ENCODE results near the gene SVIL.
"Not testable (repeated sequence)": the region's sequence is repeated elsewhere in the genome, so short reads cannot be mapped to it uniquely, and the experiment has no call there.

Gene SVIL

GRCh38 chr10:29470355-29470705, 164.4 kb downstream of the SVIL start:
- in situ Hi-C loops (cut with HindIII; ENCODE audit: low sequenced_read_pairs): no loop called here

DNA sequence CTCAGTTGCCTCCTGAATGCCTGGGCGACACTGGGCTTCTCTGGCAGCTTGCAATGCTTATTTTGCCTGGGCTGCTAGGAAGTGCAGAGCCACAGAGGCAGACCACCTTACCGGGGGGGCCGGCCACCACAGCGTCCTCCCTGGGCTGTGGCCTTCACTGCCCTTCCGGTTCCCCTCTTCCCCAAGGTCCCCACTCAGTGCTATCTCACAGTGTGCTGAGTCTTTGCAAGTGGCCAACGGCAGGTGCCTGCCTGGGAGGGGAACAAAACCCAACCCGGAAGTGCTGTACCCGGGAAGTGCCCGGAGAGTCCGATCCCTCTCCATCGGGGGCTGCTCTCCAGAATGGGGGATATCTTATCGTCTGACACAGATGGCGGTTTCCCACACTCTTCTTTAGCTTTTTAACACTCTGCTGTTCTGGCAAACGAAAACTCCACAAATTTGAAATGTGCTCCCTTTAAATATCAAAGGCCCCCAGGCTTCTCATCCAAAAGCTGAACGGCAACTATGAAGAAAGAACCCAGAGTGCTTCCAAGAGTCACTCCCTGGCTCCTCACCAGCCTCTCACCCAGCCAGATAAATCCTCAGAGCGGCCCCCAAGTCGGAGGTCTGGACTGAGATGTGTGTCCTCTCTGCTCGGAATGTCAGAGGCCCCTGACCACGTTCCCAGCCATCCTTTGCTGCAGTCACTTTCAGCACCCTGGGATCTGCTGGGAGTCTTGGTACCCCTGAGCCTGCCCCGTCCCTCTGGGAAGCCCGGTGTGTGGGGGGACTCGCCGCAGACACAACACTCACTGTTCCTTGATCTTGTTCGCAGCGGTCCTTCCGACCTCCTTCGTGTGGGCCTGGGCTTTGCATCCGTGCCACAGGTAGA, 165.1 kb downstream of the SVIL start:
- in situ Hi-C loops (cut with HindIII; ENCODE audit: low sequenced_read_pairs): no loop called here

GRCh38 chr10:29465384-29465783, 169.4 kb downstream of the SVIL start:
- in situ Hi-C loops (cut with HindIII; ENCODE audit: low sequenced_read_pairs): no loop called here

DNA sequence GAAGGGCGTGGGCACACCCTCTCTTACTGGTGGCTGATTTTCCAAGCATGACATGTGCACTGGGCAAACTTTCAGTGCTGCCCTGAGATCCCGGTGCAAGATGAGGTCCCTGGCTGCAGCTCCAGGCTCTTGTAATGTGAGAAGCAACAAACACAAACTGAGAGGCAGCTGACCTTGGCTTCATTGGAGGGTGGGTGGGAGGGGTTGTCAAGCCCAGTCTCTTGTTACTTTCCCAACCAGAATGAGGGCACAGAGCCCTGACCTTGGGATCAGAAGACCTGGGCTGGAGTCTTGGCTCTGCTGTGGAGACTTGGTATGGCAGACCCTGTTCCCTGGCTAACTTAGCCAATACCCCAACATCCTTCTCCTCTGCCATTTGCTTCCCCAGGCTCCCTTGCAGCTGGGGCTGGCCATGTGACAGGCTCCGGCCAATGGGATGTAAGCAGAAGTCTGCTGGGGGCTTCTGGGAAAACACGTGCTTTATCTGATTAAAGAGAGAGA, 170.1 kb downstream of the SVIL start:
- in situ Hi-C loops (cut with HindIII; ENCODE audit: low sequenced_read_pairs): not testable (repeated sequence)

GRCh38 chr10:29461042-29461441, 173.7 kb downstream of the SVIL start:
- in situ Hi-C loops (cut with HindIII; ENCODE audit: low sequenced_read_pairs): no loop called here

- in situ Hi-C loops (cut with HindIII; ENCODE audit: low sequenced_read_pairs): not testable (repeated sequence)
Measured at GRCh38 chr10:29458190-29458589, 176.6 kb downstream of the SVIL start.

DNA sequence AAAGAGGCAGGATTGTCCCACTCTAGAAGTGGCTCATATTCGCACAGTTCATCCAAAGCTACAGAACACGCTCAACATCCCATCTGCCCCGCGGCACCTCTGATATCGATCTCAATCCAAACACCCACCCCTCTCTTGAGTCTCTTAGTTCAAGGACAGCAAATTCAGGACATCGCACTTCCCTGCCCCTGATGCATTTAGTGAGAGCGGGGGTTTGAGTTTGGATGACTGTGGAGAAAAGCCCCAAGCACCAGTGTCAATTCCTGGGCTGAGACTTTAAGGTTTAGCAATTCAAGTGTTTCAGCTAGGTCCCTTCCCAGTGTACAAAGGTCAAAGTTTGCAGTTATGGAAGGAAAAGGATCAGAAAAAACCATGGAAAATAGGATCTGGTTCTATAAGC, 179.7 kb downstream of the SVIL start:
- in situ Hi-C loops (cut with HindIII; ENCODE audit: low sequenced_read_pairs): no loop called here

DNA sequence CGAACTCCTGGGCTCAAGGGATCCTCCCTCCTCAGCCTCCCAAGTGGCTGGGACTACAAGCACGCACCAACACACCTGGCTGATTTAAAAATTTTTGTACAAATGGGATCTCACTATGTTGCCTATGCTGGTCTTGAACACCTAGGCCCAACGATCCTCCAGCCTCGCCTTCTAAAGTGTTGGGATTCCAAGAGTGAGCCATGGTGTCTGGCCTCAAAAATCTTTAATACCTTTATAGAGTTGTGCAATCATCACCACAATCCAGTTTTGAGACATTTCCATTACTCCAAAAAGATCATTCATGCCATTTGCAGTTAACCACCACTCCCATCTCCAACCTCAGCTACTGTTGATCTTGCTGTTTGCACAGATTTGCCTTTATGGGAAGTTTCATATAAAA, 180.5 kb downstream of the SVIL start:
- in situ Hi-C loops (cut with HindIII; ENCODE audit: low sequenced_read_pairs): no loop called here

GRCh38 chr10:29452546-29452945, 182.2 kb downstream of the SVIL start:
- in situ Hi-C loops (cut with HindIII; ENCODE audit: low sequenced_read_pairs): no loop called here

DNA sequence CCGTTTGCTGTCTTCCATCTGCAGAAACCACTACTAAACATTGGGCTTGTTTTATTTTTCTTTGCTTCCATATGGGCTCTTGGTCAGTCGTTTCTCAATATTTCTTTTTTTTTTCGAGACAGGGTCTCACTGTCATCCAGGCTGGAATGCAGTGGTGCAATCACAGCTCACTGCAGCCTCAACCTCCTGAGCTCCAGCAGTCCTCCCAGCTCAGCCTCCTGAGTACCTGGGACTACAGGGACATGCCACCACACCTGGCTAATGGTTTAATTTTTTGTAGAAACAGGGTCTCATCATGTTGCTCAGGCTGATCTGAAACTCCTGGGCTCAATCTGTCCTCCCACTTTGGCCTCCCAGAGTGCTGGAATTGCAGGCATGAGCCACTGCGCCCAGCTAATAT, 182.8 kb downstream of the SVIL start:
- in situ Hi-C loops (cut with HindIII; ENCODE audit: low sequenced_read_pairs): no loop called here

GRCh38 chr10:29450405-29450804, 184.4 kb downstream of the SVIL start:
- in situ Hi-C loops (cut with HindIII; ENCODE audit: low sequenced_read_pairs): no loop called here

- in situ Hi-C loops (cut with HindIII; ENCODE audit: low sequenced_read_pairs): not testable (repeated sequence)
Measured at GRCh38 chr10:29448756-29449592, 185.8 kb downstream of the SVIL start.

- in situ Hi-C loops (cut with HindIII; ENCODE audit: low sequenced_read_pairs): no loop called here
Measured at GRCh38 chr10:29448125-29448524, 186.6 kb downstream of the SVIL start.

DNA sequence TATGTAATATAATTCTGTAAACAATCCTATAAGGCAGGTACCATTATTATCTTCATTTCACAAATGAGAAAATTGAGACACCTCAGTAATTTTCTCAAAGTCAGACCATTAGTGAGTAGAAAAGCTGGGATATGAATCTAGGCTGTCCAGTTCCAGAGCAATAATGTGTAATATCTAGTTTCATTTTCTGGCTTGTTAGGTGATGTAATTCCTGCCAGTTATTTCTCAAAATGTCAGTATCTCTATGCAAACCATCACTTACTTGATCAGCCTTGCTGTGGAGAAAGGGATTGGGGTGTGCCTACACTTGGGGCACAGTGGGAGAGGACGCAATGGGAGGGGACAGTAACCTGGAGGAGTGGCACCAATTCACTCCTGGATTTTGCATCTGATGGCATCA, 188.4 kb downstream of the SVIL start:
- in situ Hi-C loops (cut with HindIII; ENCODE audit: low sequenced_read_pairs): no loop called here

- in situ Hi-C loops (cut with HindIII; ENCODE audit: low sequenced_read_pairs): no loop called here
Measured at GRCh38 chr10:29443745-29444523, 190.8 kb downstream of the SVIL start.

DNA sequence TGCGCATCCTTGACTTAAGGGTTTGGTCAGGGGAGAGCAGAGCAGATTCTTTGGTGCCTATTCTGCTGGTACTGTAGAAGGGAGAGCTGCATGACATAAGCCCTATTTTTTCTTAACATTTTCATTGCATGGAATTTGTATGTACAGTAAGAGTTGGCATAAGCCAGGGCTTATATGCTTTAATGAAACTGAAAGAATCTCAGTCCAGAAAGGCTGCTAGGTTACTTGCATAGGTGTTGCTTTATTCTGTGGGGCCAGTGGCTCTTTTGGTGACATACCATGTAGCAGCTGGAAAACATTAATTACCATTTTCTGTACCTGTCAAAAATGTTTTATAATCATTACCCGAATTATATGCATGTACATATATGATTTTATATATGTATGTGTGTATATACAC, 193.8 kb downstream of the SVIL start:
- in situ Hi-C loops (cut with HindIII; ENCODE audit: low sequenced_read_pairs): no loop called here

DNA sequence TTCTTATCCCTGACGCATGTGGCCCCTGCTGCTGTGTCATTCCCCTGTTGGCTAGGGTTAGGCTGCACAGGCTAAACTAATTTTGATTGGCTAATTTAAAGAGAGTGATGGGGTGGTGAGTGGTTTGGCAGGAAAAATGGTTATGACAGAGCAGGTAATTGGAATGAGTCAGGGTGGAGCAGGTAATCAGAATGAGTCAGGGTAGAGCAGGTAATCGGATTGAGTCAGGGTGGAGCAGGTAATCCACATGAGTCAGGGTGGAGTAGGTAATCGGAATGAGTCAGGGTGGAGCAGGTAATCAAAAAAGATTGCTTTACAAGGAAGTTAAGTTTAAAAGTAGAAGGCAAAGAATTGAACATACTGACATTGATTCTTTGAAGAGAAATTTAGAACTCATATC, 195.8 kb downstream of the SVIL start:
- in situ Hi-C loops (cut with HindIII; ENCODE audit: low sequenced_read_pairs): not testable (repeated sequence)

- in situ Hi-C loops (cut with HindIII; ENCODE audit: low sequenced_read_pairs): no loop called here
Measured at GRCh38 chr10:29438271-29438670, 196.5 kb downstream of the SVIL start.

DNA sequence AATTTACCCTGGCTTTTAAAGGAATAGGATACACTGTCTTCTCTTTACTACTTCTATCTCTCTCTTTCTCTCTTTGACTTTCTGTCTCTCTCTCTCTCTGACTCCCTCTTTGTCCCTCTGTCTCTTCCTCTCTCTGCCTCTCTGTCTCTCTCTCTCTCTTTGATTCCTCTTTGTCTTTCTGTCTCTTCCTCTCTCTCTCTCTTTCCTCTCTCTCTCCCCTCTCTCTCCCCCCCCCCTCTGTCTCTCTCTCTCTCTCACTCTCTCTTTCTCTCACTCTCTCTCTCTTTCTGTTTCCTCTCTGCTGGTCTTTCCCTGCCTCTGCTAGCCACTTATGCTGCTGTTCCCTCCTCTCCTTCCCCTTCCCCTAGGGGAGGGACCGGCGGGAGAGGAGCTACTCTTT, 196.9 kb downstream of the SVIL start:
- in situ Hi-C loops (cut with HindIII; ENCODE audit: low sequenced_read_pairs): no loop called here

DNA sequence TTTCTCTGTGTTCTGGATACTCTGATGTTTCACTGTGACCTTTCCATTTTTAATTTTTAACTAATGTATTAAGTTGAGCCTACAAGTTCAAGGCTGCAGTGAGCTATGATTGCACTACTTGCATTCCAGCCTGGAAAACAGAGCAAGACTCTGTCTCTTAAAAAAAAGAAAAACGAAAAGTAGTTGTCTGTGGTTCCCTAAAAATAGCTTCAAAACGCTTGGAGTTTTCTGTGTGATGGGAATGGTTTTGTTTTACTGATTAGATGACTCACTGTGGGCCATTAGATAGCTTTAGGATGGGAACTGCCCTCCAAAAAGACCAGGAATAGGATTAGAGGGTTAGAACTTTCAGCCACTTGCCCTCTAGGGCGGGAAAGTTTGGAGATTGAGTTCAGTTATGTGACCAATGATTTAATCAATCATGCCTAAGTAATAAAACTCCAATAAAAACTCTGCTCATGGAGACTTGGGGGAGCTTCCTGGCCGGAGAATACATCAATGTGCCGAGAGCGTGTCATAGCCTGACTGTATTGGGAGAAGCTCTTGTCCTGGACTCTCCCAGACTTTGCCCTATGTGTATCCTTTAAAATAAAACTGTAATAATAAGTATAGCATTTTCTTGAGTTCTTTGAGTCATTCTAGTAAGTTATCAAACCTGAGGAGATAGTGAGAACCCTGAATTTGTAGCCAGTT, 198.8 kb downstream of the SVIL start:
- in situ Hi-C loops (cut with HindIII; ENCODE audit: low sequenced_read_pairs): no loop called here

GRCh38 chr10:29434111-29434510, 200.7 kb downstream of the SVIL start:
- in situ Hi-C loops (cut with HindIII; ENCODE audit: low sequenced_read_pairs): no loop called here
